C4-2B (cell line): Measurements from ENCODE around the gene PRSS53.

Experiments used
- H3K27ac ChIP-seq: fragments of 450-650 bp; 2 replicates; pipeline ENCODE4 v1.5.1; 2017
- ZFX ChIP-seq: fragments of 450-650 bp; IDR thresholded peaks from 2 replicates; pipeline ENCODE4 v1.6.1; 2017
- TF ChIP-seq, protein P1 (sequence below): fragments of 450-650 bp; conservative IDR thresholded peaks from 2 replicates; pipeline ENCODE4 v1.5.1; 2017; ENCODE audit warnings: mild to moderate bottlenecking

The PRSS53 gene

DNA sequence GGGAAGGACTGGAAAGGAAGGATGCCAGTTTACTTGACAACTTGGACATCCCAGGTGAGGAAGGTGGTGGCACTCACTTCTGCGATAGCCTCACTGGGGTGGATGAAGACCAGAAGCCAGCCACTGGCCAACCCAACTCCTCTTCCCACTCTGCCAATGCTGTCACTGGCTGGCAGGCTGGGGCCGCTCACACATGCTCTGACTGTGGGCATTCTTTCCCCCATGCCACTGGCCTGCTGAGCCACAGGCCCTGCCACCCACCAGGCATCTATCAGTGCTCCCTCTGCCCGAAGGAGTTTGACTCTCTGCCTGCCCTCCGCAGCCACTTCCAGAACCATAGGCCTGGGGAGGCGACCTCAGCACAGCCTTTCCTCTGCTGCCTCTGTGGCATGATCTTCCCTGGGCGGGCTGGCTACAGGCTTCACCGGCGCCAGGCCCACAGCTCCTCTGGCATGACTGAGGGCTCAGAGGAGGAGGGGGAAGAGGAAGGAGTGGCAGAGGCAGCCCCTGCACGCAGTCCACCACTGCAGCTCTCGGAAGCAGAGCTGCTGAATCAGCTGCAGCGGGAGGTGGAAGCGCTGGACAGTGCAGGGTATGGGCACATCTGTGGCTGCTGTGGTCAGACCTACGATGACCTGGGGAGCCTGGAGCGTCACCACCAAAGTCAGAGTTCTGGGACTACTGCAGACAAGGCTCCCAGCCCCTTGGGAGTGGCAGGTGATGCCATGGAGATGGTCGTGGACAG lies 10.0 kb downstream of the PRSS53 start:
- TF ChIP-seq, protein P1, sequence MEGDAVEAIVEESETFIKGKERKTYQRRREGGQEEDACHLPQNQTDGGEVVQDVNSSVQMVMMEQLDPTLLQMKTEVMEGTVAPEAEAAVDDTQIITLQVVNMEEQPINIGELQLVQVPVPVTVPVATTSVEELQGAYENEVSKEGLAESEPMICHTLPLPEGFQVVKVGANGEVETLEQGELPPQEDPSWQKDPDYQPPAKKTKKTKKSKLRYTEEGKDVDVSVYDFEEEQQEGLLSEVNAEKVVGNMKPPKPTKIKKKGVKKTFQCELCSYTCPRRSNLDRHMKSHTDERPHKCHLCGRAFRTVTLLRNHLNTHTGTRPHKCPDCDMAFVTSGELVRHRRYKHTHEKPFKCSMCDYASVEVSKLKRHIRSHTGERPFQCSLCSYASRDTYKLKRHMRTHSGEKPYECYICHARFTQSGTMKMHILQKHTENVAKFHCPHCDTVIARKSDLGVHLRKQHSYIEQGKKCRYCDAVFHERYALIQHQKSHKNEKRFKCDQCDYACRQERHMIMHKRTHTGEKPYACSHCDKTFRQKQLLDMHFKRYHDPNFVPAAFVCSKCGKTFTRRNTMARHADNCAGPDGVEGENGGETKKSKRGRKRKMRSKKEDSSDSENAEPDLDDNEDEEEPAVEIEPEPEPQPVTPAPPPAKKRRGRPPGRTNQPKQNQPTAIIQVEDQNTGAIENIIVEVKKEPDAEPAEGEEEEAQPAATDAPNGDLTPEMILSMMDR = no peak
- no peak for TF ChIP-seq ZFX
- H3K27ac ChIP-seq = no peak overlapping the region

DNA sequence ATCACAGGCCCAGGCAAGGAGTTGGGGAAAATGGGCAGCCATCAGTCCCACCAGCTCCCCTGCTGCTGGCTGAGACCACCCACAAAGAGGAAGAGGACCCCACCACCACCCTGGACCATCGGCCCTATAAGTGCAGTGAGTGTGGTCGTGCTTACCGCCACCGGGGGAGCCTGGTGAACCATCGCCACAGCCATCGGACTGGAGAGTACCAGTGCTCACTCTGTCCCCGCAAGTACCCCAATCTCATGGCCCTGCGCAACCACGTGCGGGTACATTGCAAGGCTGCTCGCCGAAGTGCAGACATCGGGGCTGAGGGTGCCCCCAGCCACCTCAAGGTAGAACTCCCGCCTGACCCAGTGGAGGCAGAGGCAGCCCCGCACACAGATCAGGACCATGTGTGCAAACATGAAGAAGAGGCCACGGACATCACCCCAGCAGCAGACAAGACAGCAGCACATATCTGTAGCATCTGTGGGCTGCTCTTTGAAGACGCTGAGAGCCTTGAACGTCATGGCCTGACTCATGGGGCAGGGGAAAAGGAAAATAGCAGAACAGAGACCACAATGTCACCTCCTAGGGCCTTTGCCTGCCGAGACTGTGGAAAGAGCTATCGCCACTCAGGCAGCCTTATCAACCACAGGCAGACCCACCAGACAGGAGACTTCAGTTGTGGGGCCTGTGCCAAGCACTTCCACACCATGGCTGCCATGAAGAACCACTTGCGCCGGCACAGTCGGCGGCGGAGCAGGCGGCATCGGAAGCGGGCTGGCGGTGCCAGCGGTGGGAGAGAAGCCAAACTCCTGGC lies 10.9 kb downstream of the PRSS53 start:
- TF ChIP-seq, protein P1 = no peak
- TF ChIP-seq ZFX = no peak
- no peak overlapping the region for H3K27ac ChIP-seq

DNA sequence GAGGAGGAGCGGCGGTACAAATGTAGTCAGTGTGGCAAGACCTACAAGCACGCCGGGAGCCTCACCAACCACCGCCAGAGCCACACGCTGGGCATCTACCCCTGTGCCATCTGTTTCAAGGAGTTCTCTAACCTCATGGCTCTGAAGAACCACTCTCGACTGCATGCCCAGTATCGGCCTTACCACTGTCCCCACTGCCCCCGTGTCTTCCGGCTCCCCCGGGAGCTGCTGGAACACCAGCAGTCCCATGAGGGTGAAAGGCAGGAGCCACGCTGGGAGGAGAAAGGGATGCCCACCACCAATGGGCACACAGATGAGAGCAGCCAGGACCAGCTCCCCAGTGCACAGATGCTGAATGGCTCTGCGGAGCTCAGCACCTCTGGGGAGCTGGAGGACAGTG lies 11.7 kb downstream of the PRSS53 start:
- TF ChIP-seq, protein P1 = no peak
- TF ChIP-seq ZFX = no peak
- no peak overlapping the region for H3K27ac ChIP-seq

DNA sequence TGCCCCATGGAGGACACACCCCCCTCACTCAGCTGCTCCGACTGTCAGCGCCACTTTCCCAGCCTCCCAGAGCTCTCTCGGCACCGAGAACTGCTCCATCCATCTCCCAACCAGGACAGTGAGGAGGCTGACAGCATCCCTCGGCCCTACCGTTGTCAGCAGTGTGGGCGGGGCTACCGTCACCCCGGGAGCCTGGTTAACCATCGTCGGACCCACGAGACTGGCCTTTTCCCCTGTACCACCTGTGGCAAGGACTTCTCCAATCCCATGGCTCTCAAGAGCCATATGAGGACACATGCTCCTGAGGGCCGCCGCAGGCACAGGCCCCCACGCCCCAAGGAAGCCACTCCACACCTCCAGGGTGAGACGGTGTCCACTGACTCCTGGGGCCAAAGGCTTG lies 12.4 kb downstream of the PRSS53 start:
- TF ChIP-seq, protein P1 = no peak
- no peak for TF ChIP-seq ZFX
- H3K27ac ChIP-seq = no peak overlapping the region

DNA sequence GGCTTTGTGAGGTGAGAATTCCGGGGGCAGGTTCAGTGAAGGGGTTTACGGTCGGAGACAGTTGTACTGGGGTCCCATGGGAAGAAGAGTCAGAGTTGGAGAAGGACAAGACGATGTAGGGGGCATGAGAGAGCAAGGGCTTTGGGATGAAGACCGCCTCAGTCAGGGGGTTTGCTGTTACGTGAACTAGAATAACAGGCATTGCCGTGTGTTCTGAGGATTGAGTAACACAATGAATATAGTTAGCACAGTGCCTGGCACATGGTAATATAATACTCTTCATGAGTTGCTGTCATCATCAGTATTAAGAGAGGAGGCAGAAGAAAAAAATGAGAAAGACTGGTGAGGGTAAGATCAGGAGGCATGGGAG lies 13.9 kb downstream of the PRSS53 start:
- peak overlapping the region; percentile 91 for H3K27ac ChIP-seq
- TF ChIP-seq, protein P1 = no peak
- no peak for TF ChIP-seq ZFX

DNA sequence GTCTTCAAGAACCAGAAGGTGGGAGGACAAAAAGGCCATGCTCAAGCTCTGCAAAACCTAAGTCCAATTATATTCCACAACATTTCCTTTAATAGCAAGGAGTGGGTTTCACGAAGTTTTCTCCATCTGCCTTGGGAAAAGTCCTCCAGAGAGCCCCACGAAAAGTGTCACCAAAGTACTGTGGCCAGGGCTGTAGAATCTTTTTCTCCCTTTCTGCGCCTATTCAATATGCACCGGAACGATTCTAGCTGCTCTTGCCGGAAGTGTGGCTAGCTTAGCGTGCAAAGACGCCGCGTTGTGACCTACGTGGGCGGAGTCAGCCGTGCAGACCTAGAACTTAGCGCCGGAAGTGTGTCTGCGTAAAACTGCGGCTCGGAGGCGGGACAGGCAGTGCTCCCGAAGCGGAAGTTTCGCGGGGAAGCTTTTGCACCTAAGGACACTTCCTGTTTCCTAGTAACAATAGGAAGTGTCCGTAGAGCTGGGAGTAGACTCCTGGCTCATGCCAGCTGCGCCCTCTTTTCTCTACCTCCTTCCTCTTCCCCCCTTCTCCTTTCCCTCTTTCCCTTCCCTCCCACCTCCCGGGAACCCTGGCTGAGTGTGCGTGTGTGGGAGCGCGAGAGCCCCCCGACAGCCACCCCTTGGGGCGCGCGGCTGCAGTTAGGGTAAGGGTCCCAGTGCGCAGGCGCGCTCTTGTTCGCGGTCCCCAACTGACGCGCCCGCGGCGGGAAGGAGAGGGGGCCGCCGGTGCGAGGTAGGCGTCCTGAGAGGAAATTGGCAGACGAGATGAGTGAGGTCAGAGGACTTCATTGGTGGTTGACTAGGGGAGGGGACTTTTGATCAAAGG lies 14.6 kb downstream of the PRSS53 start, which contains the start of the genes ZNF646 and ZNF668:
ZNF646 (plus strand) TSS at position 453 of the 844 bp plus-strand sequence. CDS start 1,903 bp downstream, outside the sequence.
ZNF668 (minus strand) TSS at position 271 of the 844 bp plus-strand sequence. CDS start 9,781 bp downstream, outside the sequence.
- TF ChIP-seq ZFX = no peak
- TF ChIP-seq, protein P1 = no peak
- H3K27ac ChIP-seq = peak within 1 kb of the TSS; percentile 91
